Measurements from ENCODE around the gene RETREG3.

DNA sequence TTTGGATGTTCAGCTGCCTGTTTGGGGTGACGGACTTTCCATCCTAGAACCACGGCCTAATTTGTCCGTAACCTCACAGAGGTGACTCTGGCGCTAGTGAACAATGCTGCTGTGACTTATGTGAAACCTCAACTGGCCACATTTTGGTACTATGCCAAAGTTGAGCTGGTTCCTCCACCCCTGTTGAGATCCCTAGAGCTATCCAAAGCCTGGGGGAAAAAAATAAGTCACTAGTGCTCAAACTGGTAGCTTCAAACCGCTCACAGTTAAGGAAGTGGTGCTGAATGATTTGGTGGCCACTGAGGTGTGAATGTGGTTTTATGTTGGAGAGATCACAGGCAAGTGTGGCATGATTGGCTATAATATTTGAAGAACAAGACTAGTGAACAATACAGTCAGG lies 38.6 kb upstream of the RETREG3 start:
- TF ChIP-seq, protein P1, sequence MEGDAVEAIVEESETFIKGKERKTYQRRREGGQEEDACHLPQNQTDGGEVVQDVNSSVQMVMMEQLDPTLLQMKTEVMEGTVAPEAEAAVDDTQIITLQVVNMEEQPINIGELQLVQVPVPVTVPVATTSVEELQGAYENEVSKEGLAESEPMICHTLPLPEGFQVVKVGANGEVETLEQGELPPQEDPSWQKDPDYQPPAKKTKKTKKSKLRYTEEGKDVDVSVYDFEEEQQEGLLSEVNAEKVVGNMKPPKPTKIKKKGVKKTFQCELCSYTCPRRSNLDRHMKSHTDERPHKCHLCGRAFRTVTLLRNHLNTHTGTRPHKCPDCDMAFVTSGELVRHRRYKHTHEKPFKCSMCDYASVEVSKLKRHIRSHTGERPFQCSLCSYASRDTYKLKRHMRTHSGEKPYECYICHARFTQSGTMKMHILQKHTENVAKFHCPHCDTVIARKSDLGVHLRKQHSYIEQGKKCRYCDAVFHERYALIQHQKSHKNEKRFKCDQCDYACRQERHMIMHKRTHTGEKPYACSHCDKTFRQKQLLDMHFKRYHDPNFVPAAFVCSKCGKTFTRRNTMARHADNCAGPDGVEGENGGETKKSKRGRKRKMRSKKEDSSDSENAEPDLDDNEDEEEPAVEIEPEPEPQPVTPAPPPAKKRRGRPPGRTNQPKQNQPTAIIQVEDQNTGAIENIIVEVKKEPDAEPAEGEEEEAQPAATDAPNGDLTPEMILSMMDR (IDR thresholded peaks at IDR 0.05) = no peak
- TF ChIP-seq POLR2AphosphoS5 (IDR thresholded peaks at IDR 0.05; ENCODE audit: insufficient read depth in 1 of 2, low read depth in 1 of 2) = no peak
